GM19240 (cell line): ENCODE results near the gene CXCL5.
"Not testable (repeated sequence)": the region's sequence is repeated elsewhere in the genome, so short reads cannot be mapped to it uniquely, and the experiment has no call there.

Experiments
- DNase-seq: peaks from one replicate; pipeline ENCODE4 v3.0.0; 2011; ENCODE audit warnings: low spot score; ENCODE audit not compliant: insufficient read length

The CXCL5 gene

GRCh38 chr4:73974352-73974751 is 24.1 kb downstream of the CXCL5 start:
- DNase-seq = no peak

GRCh38 chr4:73970945-73971344 is 27.5 kb downstream of the CXCL5 start:
- DNase-seq = no peak

- no peak for DNase-seq
Observed at GRCh38 chr4:73970011-73970410, 28.5 kb downstream of the CXCL5 start.

- DNase-seq = no peak
Observed at GRCh38 chr4:73967866-73968265, 30.6 kb downstream of the CXCL5 start.

- DNase-seq = no peak
Observed at GRCh38 chr4:73964862-73965611, 33.4 kb downstream of the CXCL5 start.

GRCh38 chr4:73962724-73963123 is 35.8 kb downstream of the CXCL5 start:
- no peak for DNase-seq

- not testable (repeated sequence) for DNase-seq
Observed at GRCh38 chr4:73959041-73959440, 39.4 kb downstream of the CXCL5 start.

- DNase-seq = no peak
Observed at GRCh38 chr4:73952352-73952751, 46.1 kb downstream of the CXCL5 start.

- DNase-seq = not testable (repeated sequence)
Observed at GRCh38 chr4:73950376-73950920, 48.0 kb downstream of the CXCL5 start.

GRCh38 chr4:73948990-73949706 is 49.3 kb downstream of the CXCL5 start:
- DNase-seq = no peak

- DNase-seq = no peak
Observed at GRCh38 chr4:73948291-73948690, 50.2 kb downstream of the CXCL5 start.

GRCh38 chr4:73947239-73947985 is 51.1 kb downstream of the CXCL5 start:
- no peak for DNase-seq

GRCh38 chr4:73945674-73946449 is 52.6 kb downstream of the CXCL5 start:
- DNase-seq = no peak
